ENCODE results near the gene NTM.

- TF ChIP-seq TAF1 (IDR thresholded peaks at IDR 0.05; ENCODE audit: low read depth) (no peak), CTCF (IDR thresholded peaks at IDR 0.05; ENCODE audit: poor library complexity, severe bottlenecking) (no peak), EP300 (conservative IDR thresholded peaks at IDR 0.05; ENCODE audit: poor library complexity, severe bottlenecking) (no peak), POLR2AphosphoS5 (IDR thresholded peaks at IDR 0.05) (no peak)
Observed at GRCh38 chr11:131851964-131852755, 481.7 kb downstream of the NTM start.

Measured in neural cell (in vitro differentiated cells).